ENCODE data around the gene C19orf73. TPM values are rescaled to one million over a fixed set of nuclear protein-coding genes. Genes with fewer than 3 reads are reported as not detected.

C19orf73 gene
- total RNA-seq, 1 experiment from 2014 or later, result 2.2 TPM

- TF ChIP-seq CBX3 (IDR thresholded peaks at IDR 0.05; ENCODE audit: low read depth) (no peak), TCF7L2 (IDR thresholded peaks at IDR 0.05; ENCODE audit: borderline replicate concordance, extremely low read depth, insufficient read depth, insufficient read length) (no peak), ATF3 (IDR thresholded peaks at IDR 0.05) (no peak), JUND (IDR thresholded peaks at IDR 0.05) (no peak), ZFX (IDR thresholded peaks at IDR 0.05) (no peak), POLR2A (IDR thresholded peaks at IDR 0.05; ENCODE audit: borderline replicate concordance, extremely low read depth, insufficient read depth, insufficient read length) (no peak), EZH2 (IDR thresholded peaks at IDR 0.05) (no peak), ZNF274 (IDR thresholded peaks at IDR 0.05; ENCODE audit: low read depth, low read length) (no peak), FOSL1 (IDR thresholded peaks at IDR 0.05; ENCODE audit: low read depth) (no peak), RAD21 (IDR thresholded peaks at IDR 0.05; ENCODE audit: low read depth) (no peak), MAX (IDR thresholded peaks at IDR 0.05) (no peak), EGR1 (IDR thresholded peaks at IDR 0.05; ENCODE audit: low read depth) (no peak), ZBTB33 (IDR thresholded peaks at IDR 0.05; ENCODE audit: extremely low read depth, insufficient replicate concordance, low read length) (no peak), EZH2phosphoT487 (IDR thresholded peaks at IDR 0.05; ENCODE audit: borderline replicate concordance) (no peak), POLR2AphosphoS5 (IDR thresholded peaks at IDR 0.05; ENCODE audit: low read depth, low read length) (no peak)
- DNase-seq (ENCODE audit: low read depth, low spot score) (no peak), ATAC-seq (no peak)
- no peaks in the 10 kb centered on the region for H3K27me3 ChIP-seq (ENCODE audit: insufficient read depth, low read length)
- no peak overlapping the region for H3K4me2 ChIP-seq (ENCODE audit: low read length)
- ChIA-PET RAD21 (ENCODE audit: low non-redundant PET in 1 of 2, low total read pairs in 2 of 2, uncharacterized antibody in 2 of 2, unreplicated experiment in 2 of 2) (no interaction called here), CTCF (interaction anchor here (0.7 kb wide), 1 partner anchor 87 kb away, joined by 3 read pairs; no protein-coding TSS in a partner anchor), POLR2A (no interaction called here)
- intact Hi-C loops (cut with micrococcal nuclease), result no loop called here
- H3K27ac ChIP-seq (ENCODE audit: low read depth, low read length), result no peak overlapping the region; the same call in 1 of the 2 replicates
- no peaks in the 10 kb centered on the region for H4K20me1 ChIP-seq (ENCODE audit: insufficient read depth)
- no TSS peak for BruUV-seq (replicated peaks)
- no peak overlapping the region for H2AFZ ChIP-seq (ENCODE audit: low read depth, low read length, poor library complexity, severe bottlenecking)
- no peak overlapping the region for H3K9ac ChIP-seq (ENCODE audit: low read length)
- peaks cover 9% of the 10 kb centered on the region; the same call in 1 of the 2 replicates for H3K79me2 ChIP-seq (ENCODE audit: insufficient read depth, low read length)
- H3K36me3 ChIP-seq (ENCODE audit: control insufficient read depth in 1 of 2, insufficient read depth in 2 of 2, low read length in 2 of 2), result peaks cover 24 to 26% of the 10 kb centered on the region in 2 experiments
- peaks cover 10 to 25% of the 10 kb centered on the region in 2 experiments; a peak in 3 of 4 replicates for H3K4me1 ChIP-seq (ENCODE audit: control insufficient read depth in 1 of 2, insufficient read depth in 2 of 2, low read length in 2 of 2)
- H3K4me3 ChIP-seq (replicated peaks in 1 of 2; ENCODE audit: low read depth in 1 of 2, low read length in 2 of 2), result no peak overlapping the region
- H3K9me2 ChIP-seq (ENCODE audit: insufficient read depth), result no peaks in the 10 kb centered on the region
- no peaks in the 10 kb centered on the region for H3K9me3 ChIP-seq (ENCODE audit: control insufficient read depth in 1 of 2, insufficient read depth in 1 of 2, low read depth in 1 of 2, low read length in 2 of 2)
Measured at GRCh38 chr19:49111218-49111998, 7.5 kb downstream of the C19orf73 start.
